Measurements from ENCODE around the gene UPF2.
"Not testable (repeated sequence)": the region's sequence is repeated elsewhere in the genome, so short reads cannot be mapped to it uniquely, and the experiment has no call there.

The UPF2 gene

DNA sequence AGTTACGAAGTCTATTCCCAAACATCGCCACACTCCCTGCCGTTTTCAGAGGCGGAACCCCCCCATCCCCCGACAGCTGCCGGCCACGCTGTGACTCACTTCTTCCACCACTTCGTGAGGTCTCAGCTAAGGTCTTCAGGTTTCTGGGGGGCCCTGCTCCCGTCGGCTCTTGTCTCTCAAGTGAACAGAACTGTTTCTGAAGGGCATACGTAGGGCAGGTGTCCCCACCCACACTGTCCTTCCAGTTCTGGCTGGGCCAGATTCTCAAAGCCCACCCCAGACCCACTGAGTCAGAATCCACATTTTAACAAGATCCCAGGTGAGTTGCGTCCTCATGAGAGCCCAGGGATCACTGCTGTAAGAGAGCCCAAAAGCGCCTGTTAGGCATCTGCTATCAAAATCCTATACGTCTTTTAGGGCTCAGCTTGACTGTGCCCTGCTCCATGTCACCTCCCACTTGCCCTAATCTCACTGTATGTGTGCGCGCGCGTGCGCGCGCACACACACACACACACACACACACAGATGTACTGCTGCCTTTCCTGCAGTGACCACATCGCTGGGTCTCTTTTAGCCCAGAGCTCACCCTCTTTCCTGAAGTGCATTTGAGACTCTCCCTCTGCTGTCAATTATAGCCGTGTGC lies 140.7 kb downstream of the UPF2 start:
- no peak for DNase-seq

DNA sequence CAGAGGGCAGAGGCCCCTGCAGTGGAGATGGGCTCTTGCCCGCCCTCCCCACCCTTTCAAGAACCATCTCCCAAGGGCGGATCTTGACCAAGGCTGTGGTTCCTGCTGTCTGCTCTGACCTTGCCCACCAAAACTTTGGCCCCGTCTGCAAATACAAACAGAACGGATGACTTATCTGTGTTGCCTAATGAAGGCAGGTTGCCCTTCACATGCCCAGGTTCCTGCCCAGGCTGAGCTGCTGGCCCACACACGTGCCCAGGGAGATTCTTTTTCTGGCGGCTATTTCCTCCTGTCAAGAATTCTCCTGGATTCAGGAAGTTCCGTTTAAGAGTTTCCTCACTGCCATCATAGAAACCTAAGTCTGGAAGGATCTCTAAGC lies 141.2 kb downstream of the UPF2 start:
- no peak for DNase-seq

DNA sequence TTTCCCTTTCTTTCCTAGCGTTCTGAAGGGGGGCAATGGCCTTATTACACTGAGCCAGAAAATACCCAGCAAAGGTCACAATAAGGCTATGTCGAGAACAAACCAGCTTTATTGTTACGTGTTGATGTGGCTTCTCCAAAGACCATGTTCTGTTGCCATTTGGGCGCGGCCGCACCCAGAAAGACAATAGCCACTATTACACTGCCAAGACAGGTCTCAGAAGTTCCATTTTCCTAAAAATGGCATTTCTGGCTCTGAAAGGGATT lies 141.6 kb downstream of the UPF2 start:
- DNase-seq: no peak

DNA sequence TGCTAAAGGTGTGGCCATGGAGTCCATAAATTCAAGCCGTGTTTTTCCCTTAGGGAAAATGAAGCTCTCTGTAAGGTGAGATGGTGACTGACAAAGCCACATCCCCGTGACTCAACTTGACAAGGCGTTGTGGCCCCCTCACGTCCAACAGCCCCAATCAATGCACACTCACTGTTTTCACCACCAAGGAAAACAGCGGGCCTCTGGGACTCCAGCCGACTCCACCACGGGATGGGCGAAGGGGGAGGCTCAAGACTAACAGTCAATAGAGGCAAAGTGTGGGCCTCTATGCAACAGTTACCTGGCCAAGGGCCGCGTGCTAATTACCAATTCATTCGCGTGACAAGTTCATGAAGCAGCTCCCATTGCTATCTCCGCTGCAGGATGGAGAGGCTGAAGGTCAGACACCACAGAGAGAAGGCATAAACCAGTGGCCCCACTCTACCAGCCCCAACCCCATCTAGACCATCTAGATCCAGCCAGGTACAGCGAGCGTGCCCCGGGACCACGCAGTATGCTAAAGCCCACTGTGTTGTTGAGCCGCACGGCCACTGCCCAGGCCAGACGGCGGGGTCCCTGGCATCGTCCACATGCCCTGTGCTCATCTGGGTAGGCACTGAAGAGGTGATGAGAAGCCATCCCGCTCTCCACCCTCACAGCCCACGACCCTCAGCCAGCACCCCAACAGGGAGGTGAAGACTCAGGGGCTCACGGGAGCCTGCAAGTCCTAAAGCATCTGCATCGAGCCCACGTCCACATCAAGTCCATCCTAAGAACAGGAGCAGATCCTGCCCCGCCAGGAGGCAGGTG lies 143.3 kb downstream of the UPF2 start:
- DNase-seq: no peak

DNA sequence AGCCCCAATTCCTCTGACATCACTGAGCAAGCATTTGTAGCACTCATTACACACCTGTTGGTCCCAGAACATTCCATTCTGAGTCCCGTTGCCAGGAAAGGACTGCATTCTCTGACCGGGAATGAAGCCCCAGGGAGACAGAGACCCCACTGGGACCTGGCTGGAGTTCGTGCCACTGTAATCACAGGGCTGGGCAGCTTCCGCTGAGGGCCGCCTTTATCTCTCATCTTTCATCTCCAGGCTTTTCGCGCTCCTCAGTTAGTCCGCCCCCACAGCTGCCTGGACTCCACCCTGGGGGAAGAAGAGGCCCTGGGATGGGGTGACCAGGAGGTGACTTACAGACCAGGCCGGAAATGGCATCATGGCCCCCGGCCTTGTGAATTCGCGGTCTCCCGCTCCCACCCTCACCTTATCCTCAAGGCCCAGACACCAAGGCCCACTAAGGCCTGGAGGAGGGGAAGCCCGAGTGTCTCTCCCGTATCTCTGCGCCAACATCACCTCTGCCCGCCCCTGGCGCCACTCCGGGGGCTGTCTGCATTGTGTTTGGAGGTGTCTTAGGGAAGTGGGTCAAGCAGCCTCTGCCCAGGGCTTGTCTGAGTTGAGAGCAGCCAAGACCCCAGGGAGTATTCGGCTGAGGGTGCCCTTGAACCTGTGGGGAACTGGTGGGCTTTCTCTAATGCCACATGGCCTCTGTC lies 144.1 kb downstream of the UPF2 start:
- DNase-seq: no peak

DNA sequence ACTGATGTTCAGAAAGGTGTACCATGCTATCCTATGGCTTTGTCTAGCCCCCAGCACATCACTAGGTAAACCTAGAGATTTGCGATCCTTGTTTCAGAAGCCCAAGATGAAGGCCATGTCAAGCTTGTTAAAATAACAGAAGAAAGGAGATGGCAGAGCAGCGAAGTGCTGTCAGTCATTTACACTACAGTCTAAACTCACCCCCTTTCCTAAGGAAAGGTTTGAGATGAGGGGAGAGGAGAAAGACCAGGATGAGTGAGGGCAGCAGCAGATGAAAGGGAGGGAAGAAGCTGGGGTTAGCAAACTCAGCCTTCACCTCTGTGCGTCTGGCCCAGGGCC lies 144.6 kb downstream of the UPF2 start:
- no peak for DNase-seq

DNA sequence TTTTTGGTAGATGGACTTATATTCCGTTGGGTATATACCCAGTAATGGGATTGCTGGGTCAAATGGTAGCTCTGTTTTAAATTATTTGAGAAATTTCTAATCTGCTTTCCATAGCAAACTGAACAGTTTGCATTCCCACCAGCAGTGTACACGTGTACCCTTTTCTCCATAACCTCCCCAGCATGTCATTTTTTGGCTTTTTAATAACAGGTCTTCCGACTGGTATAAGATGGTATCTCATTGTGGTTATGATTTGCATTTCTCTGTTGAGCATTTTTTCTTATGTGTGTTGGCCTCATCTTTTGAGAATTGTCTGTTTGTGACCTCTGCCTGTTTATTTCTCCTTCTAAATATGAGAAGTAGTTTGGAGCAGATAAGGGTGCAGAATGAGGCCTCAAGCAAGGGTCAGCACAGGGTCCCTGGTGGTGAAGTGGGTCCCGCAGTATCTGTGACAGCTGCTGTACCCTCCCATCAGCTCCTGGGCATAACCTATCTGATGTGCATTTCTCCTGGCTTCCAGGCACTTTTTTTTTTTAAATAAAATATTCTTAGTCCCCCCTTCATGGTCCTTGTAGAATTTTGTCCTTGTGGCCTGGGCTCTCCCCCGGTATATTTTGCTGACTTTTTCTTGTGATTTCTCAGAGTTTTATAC lies 145.9 kb downstream of the UPF2 start:
- no peak for DNase-seq

DNA sequence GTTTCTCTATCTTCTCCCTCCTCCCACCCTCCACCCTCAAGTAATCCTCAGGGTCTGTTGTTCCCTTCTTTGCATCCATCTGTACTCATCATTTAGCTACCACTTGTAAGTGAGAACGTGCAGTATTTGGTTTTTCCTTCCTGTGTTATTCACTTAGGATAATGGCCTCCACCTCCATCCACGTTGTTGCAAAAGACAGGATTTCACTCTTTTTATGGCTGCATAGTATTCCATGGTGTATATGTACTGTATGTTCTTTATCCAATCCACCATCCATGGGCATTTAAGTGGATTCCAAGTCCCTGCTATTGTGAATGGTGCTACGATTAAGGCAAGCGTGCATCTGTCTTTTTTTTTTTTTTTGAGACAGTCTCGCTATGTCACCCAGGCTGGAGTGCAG lies 147.0 kb downstream of the UPF2 start:
- DNase-seq: no peak

DNA sequence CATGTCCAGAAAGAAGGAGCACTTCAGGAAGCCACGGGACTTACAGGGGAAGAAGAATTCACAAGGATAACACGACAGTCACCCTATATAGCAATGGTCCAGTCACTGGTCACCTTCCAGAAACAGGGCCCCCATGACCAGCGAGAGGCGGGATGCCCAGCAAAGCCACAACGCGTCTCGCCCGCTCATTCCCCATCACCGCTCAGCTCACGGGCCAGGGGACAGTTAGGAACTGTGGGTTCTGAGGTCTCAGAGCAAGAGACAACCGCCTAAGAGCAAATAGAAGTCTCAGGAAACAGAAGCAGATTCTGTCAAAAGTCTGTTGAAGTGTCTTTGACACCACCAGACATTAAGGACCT lies 147.5 kb downstream of the UPF2 start:
- DNase-seq: no peak

DNA sequence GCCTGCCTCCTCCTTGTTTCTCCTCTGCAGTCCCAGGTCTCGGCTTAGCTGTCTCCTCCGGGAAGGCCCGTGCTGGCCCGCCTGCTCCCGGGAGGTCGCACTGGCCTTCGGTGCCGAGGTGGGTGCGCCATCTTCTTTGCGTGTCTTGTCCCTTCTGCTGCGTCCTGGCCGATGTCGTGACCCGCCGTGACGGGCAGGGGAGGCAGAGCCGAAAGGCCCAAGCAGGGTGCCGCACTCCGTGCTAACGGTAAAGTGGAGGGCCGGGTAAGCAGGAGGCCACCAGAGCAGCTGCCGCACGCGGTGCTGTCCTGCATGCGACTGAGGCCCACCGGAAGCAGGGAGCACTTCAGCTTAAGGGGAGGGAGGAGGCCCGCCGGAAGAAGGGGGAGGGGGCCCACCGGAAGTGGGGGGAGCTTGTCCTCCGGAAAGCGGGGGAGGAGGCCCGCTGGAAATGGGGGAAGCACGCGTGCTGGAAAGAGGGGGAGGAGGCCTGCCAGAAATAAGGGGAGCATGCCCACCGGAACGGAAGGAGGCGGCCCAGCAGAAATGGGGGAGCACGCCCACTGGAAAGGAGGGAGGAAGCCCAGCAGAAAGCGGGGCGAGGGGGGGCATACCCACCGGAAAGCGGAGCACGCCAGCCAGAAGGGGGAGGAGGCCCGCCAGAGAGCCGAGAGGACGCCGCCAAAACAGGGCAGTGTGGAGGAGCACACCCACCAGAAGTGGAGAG lies 148.1 kb downstream of the UPF2 start:
- DNase-seq: no peak

DNA sequence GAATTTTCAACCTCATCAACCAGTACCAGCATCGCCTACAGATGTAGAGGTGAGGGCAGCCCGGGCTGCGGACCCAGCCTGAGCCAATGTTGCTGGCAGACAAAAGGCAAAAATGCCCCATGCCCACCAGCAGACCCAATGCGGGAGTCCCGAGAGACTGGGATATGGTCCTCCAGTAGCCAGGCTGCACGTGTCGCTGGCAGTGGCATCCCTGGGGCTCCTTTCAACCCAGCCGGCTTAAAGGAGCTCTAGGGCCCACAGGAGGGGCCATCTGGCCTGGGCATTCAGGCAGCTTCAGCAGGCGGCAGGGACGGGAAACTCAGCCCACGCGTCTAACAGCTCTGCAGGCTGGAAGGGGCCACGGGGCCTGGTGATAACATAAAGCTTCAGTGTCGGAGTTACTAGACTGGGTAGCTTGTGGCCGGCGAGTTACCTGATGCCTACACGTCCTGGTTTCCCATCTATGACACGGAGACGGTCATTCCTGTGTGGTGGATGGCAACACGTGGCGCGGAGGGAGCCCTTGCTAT lies 148.8 kb downstream of the UPF2 start:
- DNase-seq: no peak

DNA sequence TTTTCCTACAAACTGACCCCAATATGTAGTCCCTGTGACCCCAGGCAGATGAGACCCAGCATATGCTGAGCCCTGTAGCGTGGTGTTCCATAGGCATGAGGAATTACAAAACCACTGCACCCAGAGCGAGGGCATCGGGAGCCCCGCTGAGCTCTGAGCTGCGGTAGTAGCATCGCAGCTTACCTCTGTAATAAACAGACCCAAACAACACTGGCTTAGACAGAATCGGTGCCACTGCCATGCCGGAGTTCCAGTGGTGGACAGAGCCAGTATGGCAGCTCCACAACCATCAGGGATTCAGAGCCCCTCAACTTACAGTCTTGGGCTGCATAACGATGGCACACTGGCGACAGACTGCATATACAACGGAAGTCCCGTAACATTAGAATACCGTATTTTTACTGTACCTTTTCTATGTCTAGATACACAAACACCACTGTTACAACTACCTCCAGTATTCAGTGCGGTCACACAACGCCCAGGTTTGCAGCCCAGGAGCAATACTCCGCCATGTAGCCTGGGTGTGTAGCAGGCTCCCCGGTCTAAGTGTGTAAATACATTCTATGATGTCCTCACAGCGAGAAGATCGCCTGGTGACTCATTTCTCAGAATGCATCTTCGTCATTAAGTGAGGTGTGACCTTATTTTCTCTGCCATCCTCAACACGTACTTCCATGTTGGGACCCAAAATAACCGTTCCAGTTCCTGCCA lies 150.7 kb downstream of the UPF2 start:
- DNase-seq: no peak

DNA sequence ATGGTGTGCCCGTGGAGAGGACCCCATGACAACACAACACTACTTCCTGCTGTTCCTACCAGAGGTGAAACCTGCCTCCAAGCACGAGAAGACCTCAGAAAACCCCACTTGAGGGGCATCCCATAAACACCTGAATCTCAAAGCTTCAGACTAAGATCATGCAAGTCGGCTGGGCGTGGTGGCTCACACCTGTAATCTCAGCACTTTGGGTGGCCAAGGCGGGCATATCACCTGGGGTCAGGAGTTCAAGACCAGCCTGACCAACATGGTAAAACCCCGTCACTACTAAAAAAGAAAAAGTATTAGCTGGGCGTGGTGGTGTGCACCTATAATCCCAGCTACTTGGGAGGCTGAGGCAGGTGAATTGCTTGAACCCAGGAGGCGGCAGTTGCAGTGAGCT lies 153.3 kb downstream of the UPF2 start:
- DNase-seq: not testable (repeated sequence)

DNA sequence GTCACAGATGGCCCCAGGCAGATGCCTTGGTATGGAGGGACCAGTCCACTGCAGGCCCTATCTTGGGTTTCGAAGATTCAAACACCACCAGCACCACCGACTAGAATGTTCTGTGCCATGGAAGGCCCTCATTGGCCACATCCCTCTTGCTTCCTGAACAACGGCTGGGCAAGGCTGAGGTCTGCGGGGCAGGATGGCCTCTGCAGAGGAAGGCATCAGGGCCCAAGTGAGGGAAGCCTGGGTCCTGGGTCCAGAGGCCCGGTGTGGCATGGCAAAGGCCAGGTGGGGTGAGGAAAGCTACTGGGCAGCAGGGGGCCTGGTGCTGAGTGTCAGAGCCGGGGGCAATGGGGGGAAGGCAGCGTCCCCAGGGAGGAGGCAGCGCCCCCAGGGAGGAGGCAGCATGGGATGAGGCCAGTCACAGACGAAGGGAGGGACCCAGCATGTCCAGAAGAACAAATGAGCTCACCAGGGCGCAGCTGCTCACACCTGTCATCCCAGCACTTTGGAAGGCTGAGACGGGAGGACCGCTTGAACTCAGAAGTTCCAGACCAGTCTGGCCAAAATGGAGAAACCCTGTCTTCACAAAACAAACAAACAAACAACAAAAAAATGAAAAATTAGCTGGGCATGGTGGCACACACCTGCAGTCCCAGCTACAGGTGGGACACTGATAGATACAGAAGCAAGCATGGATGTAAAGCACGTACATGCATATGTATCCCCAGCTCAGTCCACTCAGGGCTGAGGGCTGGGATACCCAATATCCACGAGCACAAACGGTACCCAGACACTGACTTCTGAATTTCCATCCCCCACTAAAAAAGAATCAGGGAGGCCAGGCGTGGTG lies 155.0 kb downstream of the UPF2 start:
- DNase-seq: no peak

DNA sequence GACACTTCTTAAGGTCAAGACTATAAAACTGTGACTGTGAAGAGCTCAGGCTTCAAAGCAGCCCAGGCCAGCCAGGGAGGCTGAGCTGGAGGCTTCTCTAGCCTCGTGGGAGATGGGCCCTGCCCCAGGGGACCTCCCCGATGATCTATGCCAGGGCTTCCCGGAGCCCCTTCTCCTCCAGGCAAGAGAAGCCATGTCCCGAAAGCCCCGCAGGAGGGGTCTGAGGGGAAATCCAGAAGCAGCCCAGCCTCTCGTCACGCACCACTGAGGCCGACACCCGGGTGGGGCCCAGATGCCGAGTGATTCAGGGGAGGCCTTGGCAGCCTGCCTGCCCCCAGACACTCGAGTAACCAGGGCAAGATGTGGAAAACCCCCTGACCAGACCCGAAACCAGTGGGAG lies 155.8 kb downstream of the UPF2 start:
- no peak for DNase-seq

DNA sequence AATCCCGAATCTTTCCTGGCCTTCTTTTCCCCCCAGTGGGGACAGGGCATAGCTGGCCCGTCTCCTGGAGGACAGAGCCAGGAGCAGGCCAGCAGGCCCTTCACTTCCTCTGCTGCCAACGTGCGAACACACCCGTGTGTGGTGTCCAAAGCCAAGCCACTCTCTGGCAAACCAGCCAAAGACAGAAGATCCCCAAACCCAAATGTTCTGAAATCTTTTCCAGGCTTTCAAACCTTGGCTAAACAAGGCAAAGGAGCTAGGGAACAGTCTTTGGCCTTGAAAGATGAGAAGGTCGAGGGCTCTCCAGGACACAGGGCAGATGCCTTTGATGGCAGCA lies 156.5 kb downstream of the UPF2 start:
- DNase-seq: no peak

DNA sequence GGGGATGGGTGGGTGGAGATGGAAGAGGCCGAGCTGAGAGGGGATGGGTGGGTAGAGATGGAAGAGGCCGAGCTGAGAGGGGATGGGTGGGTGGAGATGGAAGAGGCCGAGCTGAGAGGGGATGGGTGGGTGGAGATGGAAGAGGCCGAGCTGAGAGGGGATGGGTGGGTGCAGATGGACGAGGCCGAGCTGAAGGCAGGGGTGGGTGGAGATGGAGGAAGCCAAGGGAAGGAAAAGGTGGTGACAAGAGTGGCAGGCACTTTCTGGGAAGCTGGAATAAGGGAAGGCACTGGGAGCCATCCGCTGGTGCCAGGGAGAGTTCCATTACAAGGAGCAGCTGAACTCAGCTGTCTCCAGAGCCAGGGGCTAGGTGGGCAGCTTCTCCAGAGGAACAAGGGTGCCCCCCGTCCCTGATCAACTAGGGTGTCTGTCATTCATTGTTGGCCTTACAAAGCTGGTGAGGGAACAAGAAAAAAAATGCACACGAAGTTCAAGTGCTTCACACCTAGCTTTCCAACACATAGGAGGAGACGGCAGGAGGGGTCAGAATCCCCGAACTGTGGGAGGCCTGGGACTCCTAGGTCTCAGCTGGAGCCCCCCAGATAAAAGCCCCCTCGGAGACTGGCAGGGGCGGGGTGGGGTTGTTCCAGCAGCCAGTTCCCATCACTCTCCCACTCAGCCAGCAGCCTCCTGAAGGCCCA lies 157.0 kb downstream of the UPF2 start:
- DNase-seq: no peak

DNA sequence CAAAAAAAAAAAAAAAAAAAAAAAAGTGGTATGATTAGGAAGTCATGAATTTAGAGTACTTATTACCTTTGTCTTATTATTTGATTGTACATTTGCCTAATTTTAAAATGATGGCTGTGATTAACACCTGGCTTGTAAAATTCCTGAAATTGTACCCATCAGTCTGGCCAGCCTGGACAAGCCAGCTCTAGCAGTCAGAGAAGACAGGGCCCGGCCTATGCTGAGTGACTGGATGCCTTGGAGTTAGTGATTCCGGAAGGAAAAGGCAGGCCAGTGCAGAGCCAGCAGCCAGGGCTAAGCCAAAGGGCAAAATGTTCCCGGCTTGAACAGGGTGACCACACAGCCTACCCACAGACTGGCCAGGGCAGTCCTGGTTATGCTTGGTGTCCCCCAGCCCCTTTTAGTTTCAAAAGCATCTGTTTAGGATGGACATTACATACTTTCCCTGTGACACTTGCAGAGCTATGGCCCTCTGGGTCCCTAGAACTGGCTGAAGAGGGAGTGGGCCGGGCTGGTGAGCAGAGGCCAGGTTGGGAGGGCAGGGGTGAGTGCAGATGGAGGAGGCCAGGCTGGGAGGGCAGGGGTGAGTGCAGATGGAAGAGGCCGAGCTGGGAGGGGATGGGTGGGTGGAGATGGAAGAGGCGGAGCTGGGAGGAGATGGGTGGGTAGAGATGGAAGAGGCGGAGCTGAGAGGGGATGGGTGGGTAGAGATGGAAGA lies 157.7 kb downstream of the UPF2 start:
- no peak for DNase-seq

DNA sequence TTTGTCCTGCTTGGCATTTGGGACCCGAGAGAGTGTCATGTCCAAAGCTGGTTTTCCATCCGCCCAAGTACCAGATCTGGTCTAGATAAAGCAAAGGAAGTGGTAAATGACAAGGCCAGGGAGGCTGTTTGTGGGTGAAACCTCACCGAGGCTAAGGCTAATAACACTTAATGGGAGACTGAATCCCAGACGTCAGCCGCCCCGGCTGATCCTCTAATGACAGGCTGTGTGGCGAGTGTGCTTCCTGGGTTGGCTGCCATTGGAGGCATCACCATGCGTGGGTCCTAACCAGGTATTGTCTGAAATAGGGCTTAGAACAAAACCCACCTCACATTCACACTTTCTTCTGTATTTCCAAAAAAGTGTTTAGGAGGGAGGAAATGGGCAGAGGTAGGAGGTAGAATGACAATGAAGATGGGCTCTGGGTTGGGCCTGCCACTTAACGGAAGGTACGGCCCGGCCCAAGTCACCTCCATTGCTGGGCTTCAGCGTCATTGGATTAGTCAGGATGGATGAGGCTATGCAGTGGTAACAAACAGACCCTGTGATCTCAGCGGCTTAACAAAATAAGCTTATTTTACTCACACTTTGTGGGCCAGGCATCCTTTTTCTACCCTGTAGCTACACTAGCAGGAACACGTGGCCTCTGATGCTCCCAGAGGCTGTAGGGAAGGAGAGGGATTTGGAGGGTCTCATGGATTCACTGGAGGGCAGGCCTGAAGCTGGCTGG lies 159.8 kb downstream of the UPF2 start:
- DNase-seq: no peak

Data from NCI-H1092 (cell line).